MM.1S (cell line): ENCODE results near the gene MAML3.

Source experiments
- DNase-seq: peaks from one replicate; pipeline ENCODE4 v3.0.0-alpha.2; 2015
- H2AFZ ChIP-seq: fragments of 300-600 bp; sonication (generic); 2 replicates; pipeline ENCODE4 v1.6.0; 2016; ENCODE audit warnings: antibody characterized with exemption, low read length
- H3F3A ChIP-seq: fragments of 300-600 bp; sonication (generic); 2 replicates; pipeline ENCODE4 v1.6.1; 2016; ENCODE audit warnings: mild to moderate bottlenecking, antibody characterized with exemption, low read length, moderate library complexity, mixed read lengths; ENCODE audit not compliant: insufficient read depth
- H3K27ac ChIP-seq: fragments of 300-600 bp; sonication (generic); 2 replicates; pipeline ENCODE4 v1.5.1; 2016; ENCODE audit warnings: mild to moderate bottlenecking, low read length
- H3K27me3 ChIP-seq: fragments of 300-600 bp; sonication (generic); replicated peaks from 2 replicates; pipeline ENCODE4 v1.6.0; 2016; ENCODE audit warnings: low read length; ENCODE audit not compliant: insufficient read depth
- H3K36me3 ChIP-seq: fragments of 300-600 bp; sonication (generic); replicated peaks from 2 replicates; pipeline ENCODE4 v1.6.1; 2016; ENCODE audit warnings: mild to moderate bottlenecking, low read length, mixed read lengths; ENCODE audit not compliant: insufficient read depth
- H3K4me1 ChIP-seq: fragments of 300-600 bp; sonication (generic); 2 replicates; pipeline ENCODE4 v1.6.1; 2016; ENCODE audit warnings: low read length, mixed read lengths
- H3K4me2 ChIP-seq: fragments of 300-600 bp; sonication (generic); 2 replicates; pipeline ENCODE4 v1.6.0; 2016; ENCODE audit warnings: low read depth, low read length
- H3K4me3 ChIP-seq: fragments of 300-600 bp; sonication (generic); 2 replicates; pipeline ENCODE4 v1.5.1; 2016; ENCODE audit warnings: low read length, mixed read lengths
- H3K79me2 ChIP-seq: fragments of 300-600 bp; sonication (generic); 2 replicates; pipeline ENCODE4 v1.6.1; 2016; ENCODE audit warnings: mixed run types, low read length, mixed read lengths
- H3K9ac ChIP-seq: fragments of 300-600 bp; sonication (generic); 2 replicates; pipeline ENCODE4 v1.6.1; 2016; ENCODE audit warnings: low read length, mixed read lengths
- H3K9me2 ChIP-seq: fragments of 300-600 bp; sonication (generic); replicated peaks from 2 replicates; pipeline ENCODE4 v1.6.1; 2016; ENCODE audit warnings: mild to moderate bottlenecking, low read length, mixed read lengths; ENCODE audit not compliant: insufficient read depth
- H3K9me3 ChIP-seq: fragments of 300-600 bp; sonication (generic); replicated peaks from 2 replicates; pipeline ENCODE4 v1.6.1; 2016; ENCODE audit warnings: mild to moderate bottlenecking, low read length, mixed read lengths; ENCODE audit not compliant: insufficient read depth
- H4K20me1 ChIP-seq: fragments of 300-600 bp; sonication (generic); 2 replicates; pipeline ENCODE4 v1.6.1; 2016; ENCODE audit warnings: mild to moderate bottlenecking, low read length, moderate library complexity, mixed read lengths; ENCODE audit not compliant: insufficient read depth
- CTCF ChIP-seq: fragments of 300-600 bp; sonication (generic); IDR thresholded peaks from 2 replicates; pipeline ENCODE4 v1.5.1; 2016; ENCODE audit warnings: antibody characterized with exemption, low read length, mixed read lengths
- EZH2 ChIP-seq: fragments of 300-600 bp; sonication (generic); optimal IDR thresholded peaks from 2 replicates; pipeline ENCODE3; 2017; ENCODE audit warnings: low read depth, mild to moderate bottlenecking, antibody characterized with exemption, low read length, mixed read lengths
- EZH2phosphoT487 ChIP-seq: fragments of 300-600 bp; sonication (generic); IDR thresholded peaks from 2 replicates; pipeline ENCODE4 v1.6.1; 2018; ENCODE audit warnings: antibody characterized with exemption, low read length

Gene MAML3

GRCh38 chr4:140112576-140112975, 41.4 kb downstream of the MAML3 start:
- Histone ChIP-seq H3K9me3 (no peaks in the 10 kb centered on the region), H3K9ac (no peak overlapping the region), H3K4me3 (no peak overlapping the region), H4K20me1 (no peaks in the 10 kb centered on the region), H3K9me2 (no peaks in the 10 kb centered on the region), H3K4me2 (no peak overlapping the region), H3F3A (no peaks in the 10 kb centered on the region; the same call in 1 of the 2 replicates), H3K27me3 (peaks cover 87% of the 10 kb centered on the region), H3K27ac (no peak overlapping the region), H3K36me3 (no peaks in the 10 kb centered on the region), H3K4me1 (peaks cover 13% of the 10 kb centered on the region; the same call in 1 of the 2 replicates), H3K79me2 (no peaks in the 10 kb centered on the region), H2AFZ (no peak overlapping the region)
- TF ChIP-seq EZH2phosphoT487 (no peak), EZH2 (no peak), CTCF (no peak)
- DNase-seq, result no peak

GRCh38 chr4:140111256-140111655, 42.7 kb downstream of the MAML3 start:
- no peak for DNase-seq
- Histone ChIP-seq H3K79me2 (no peaks in the 10 kb centered on the region), H2AFZ (no peak overlapping the region), H3K9me2 (no peaks in the 10 kb centered on the region), H3K4me1 (peaks cover 9% of the 10 kb centered on the region; the same call in 1 of the 2 replicates), H4K20me1 (no peaks in the 10 kb centered on the region), H3K4me2 (no peak overlapping the region), H3K9me3 (no peaks in the 10 kb centered on the region), H3F3A (no peaks in the 10 kb centered on the region; the same call in 1 of the 2 replicates), H3K4me3 (no peak overlapping the region), H3K9ac (no peak overlapping the region), H3K27ac (no peak overlapping the region), H3K36me3 (no peaks in the 10 kb centered on the region), H3K27me3 (peaks cover 74% of the 10 kb centered on the region)
- TF ChIP-seq CTCF (no peak), EZH2phosphoT487 (no peak), EZH2 (no peak)

- H3K4me2 ChIP-seq, result no peak overlapping the region
- H3F3A ChIP-seq, result no peaks in the 10 kb centered on the region; the same call in 1 of the 2 replicates
- no peaks in the 10 kb centered on the region for H4K20me1 ChIP-seq
- no peaks in the 10 kb centered on the region for H3K9me2 ChIP-seq
- peaks cover 9% of the 10 kb centered on the region; the same call in 1 of the 2 replicates for H3K4me1 ChIP-seq
- no peaks in the 10 kb centered on the region for H3K79me2 ChIP-seq
- H2AFZ ChIP-seq, result no peak overlapping the region
- no peak for TF ChIP-seq CTCF
- no peak for TF ChIP-seq EZH2phosphoT487
- no peak for TF ChIP-seq EZH2
- peaks cover 68% of the 10 kb centered on the region for H3K27me3 ChIP-seq
- H3K27ac ChIP-seq, result no peak overlapping the region
- H3K9me3 ChIP-seq, result no peaks in the 10 kb centered on the region
- DNase-seq, result no peak
- no peaks in the 10 kb centered on the region for H3K36me3 ChIP-seq
- no peak overlapping the region for H3K9ac ChIP-seq
- H3K4me3 ChIP-seq, result no peak overlapping the region
Observed at GRCh38 chr4:140110542-140111215, 43.3 kb downstream of the MAML3 start.
